HepG2 (cell line): ENCODE results near the gene NRSN2. TPM values are rescaled to one million over a fixed set of nuclear protein-coding genes. Genes with fewer than 3 reads are reported as not detected.
A peak's percentile ranks its signal among the peaks of the same experiment; 100 is the strongest.

Experiments
- ADNP ChIP-seq: sonication (generic); formaldehyde crosslinking; IDR thresholded peaks from 2 replicates; pipeline ENCODE4 v1.4.0; 2020; ENCODE audit warnings: missing genetic modification reagents
- ASH2L ChIP-seq: fragments of 300-600, 200-600 bp; sonication (generic); IDR thresholded peaks from 2 replicates; pipeline ENCODE4 v1.7.0; 2017; ENCODE audit warnings: low read depth, mild to moderate bottlenecking, moderate library complexity, mixed read lengths, low read length; ENCODE audit not compliant: insufficient read length
- FOXP1 ChIP-seq, 2 experiments: fragments of 450-650 bp in 1 of 2; IDR thresholded peaks; 2 replicates each; pipeline ENCODE4 v1.6.1; 2017 to 2018; ENCODE audit warnings: antibody characterized with exemption in 1 of 2
- JUNB ChIP-seq: sonication (generic); formaldehyde crosslinking; IDR thresholded peaks from 2 replicates; pipeline ENCODE4 v1.8.0; 2022; ENCODE audit warnings: missing genetic modification reagents, mild to moderate bottlenecking, borderline replicate concordance
- NR2C2 ChIP-seq: sonication (generic); formaldehyde crosslinking; IDR thresholded peaks from 2 replicates; pipeline ENCODE4 v1.4.0; 2020; ENCODE audit warnings: missing genetic modification reagents, mild to moderate bottlenecking, moderate library complexity, borderline replicate concordance
- PLRG1 ChIP-seq: fragments of 450-650 bp; conservative IDR thresholded peaks from 2 replicates; pipeline ENCODE4 v1.6.1; 2016
- RBAK ChIP-seq: sonication (generic); formaldehyde crosslinking; IDR thresholded peaks from 2 replicates; pipeline ENCODE4 v1.5.1; 2020; ENCODE audit warnings: mild to moderate bottlenecking, missing genetic modification reagents
- RFX3 ChIP-seq: IDR thresholded peaks from 2 replicates; pipeline ENCODE4 v1.6.1; 2016; ENCODE audit warnings: missing biosample characterization, missing genetic modification reagents
- RORA ChIP-seq: sonication (generic); formaldehyde crosslinking; IDR thresholded peaks from 2 replicates; pipeline ENCODE4 v1.5.0; 2020; ENCODE audit warnings: mild to moderate bottlenecking, missing genetic modification reagents, moderate library complexity
- U2AF1 ChIP-seq: fragments of 200-400 bp; formaldehyde crosslinking; optimal IDR thresholded peaks from 2 replicates; pipeline ENCODE3; 2017; ENCODE audit warnings: mild to moderate bottlenecking, low read depth, low read length
- ZFYVE20 ChIP-seq: sonication (generic); formaldehyde crosslinking; IDR thresholded peaks from 2 replicates; pipeline ENCODE4 v1.8.0; 2023; ENCODE audit warnings: low read depth, mild to moderate bottlenecking, moderate library complexity, missing genetic modification reagents, borderline replicate concordance
- ZNF205 ChIP-seq: IDR thresholded peaks from 2 replicates; pipeline ENCODE4 v1.6.1; 2018; ENCODE audit warnings: missing biosample characterization, missing genetic modification reagents
- ZNF331 ChIP-seq: sonication (generic); formaldehyde crosslinking; IDR thresholded peaks from 2 replicates; pipeline ENCODE4 v1.4.0; 2020; ENCODE audit warnings: missing genetic modification reagents
- ZNF629 ChIP-seq: sonication (generic); formaldehyde crosslinking; conservative IDR thresholded peaks from 2 replicates; pipeline ENCODE4 v1.5.0; 2020; ENCODE audit warnings: missing genetic modification reagents
- ZNF839 ChIP-seq: sonication (generic); formaldehyde crosslinking; IDR thresholded peaks from 2 replicates; pipeline ENCODE4 v1.4.0; 2020; ENCODE audit warnings: missing genetic modification reagents, mild to moderate bottlenecking, borderline replicate concordance
- ZNF883 ChIP-seq: sonication (generic); formaldehyde crosslinking; IDR thresholded peaks from 2 replicates; pipeline ENCODE4 v1.5.1; 2020; ENCODE audit warnings: mild to moderate bottlenecking, missing genetic modification reagents; ENCODE audit errors: not compliant biosample characterization
- polyA plus RNA-seq, 8 experiments: library from polyadenylated mRNA; depleted of rRNA in 3 of 8; stranded (reverse) in 7 of 8; unstranded in 1 of 8; fragments of >200 nt; fragmentation: Illumina TruSeq in 4 of 8; extraction: Trizol in 4 of 8; gene quantifications; 2 replicates each; pipeline versions ENCODE4 v1.2.1 to v1.2.3, GENCODE V29; 2011 to 2016; ENCODE audit warnings: low read depth in 4 of 8, missing spikeins in 1 of 8, mixed read lengths in 1 of 8; ENCODE audit not compliant: insufficient read depth in 1 of 8
- total RNA-seq, 5 experiments: library from RNA; depleted of rRNA; stranded (reverse); fragments of >200 nt; fragmentation: Illumina TruSeq; extraction: Trizol; gene quantifications; 2 replicates each; pipeline ENCODE4 v1.2.3, GENCODE V29; 2016; ENCODE audit warnings: low read depth in 1 of 5
- TF ChIP-seq, protein P1 (sequence below), 2 experiments: sonication (generic) in 1 of 2; formaldehyde crosslinking in 1 of 2; IDR thresholded peaks; 2 replicates each; pipeline versions ENCODE4 v1.4.0 to v1.6.1; 2018 to 2020; ENCODE audit warnings: missing genetic modification reagents in 2 of 2, borderline replicate concordance in 1 of 2, low read depth in 1 of 2, mild to moderate bottlenecking in 1 of 2, missing biosample characterization in 1 of 2
- TF ChIP-seq, protein P2 (sequence below): sonication (generic); formaldehyde crosslinking; conservative IDR thresholded peaks from 2 replicates; pipeline ENCODE4 v1.5.0; 2020; ENCODE audit warnings: missing genetic modification reagents
- TF ChIP-seq, protein P3 (sequence below): sonication (generic); formaldehyde crosslinking; IDR thresholded peaks from 2 replicates; pipeline ENCODE4 v1.4.0; 2020; ENCODE audit warnings: mild to moderate bottlenecking, missing genetic modification reagents
- TF ChIP-seq, protein P4 (sequence below): sonication (generic); formaldehyde crosslinking; conservative IDR thresholded peaks from 2 replicates; pipeline ENCODE4 v1.4.0; 2020; ENCODE audit warnings: missing genetic modification reagents
- TF ChIP-seq, protein P5 (sequence below): fragments of 450-650 bp; IDR thresholded peaks from 2 replicates; pipeline ENCODE4 v1.6.1; 2017; ENCODE audit warnings: mild to moderate bottlenecking

Gene NRSN2
- total and polyA plus RNA-seq, 2 of the 13 experiments (the other 11 are each of a cell fraction or from before 2014, with no cell fraction given), result 32.3 to 49.4 TPM

DNA sequence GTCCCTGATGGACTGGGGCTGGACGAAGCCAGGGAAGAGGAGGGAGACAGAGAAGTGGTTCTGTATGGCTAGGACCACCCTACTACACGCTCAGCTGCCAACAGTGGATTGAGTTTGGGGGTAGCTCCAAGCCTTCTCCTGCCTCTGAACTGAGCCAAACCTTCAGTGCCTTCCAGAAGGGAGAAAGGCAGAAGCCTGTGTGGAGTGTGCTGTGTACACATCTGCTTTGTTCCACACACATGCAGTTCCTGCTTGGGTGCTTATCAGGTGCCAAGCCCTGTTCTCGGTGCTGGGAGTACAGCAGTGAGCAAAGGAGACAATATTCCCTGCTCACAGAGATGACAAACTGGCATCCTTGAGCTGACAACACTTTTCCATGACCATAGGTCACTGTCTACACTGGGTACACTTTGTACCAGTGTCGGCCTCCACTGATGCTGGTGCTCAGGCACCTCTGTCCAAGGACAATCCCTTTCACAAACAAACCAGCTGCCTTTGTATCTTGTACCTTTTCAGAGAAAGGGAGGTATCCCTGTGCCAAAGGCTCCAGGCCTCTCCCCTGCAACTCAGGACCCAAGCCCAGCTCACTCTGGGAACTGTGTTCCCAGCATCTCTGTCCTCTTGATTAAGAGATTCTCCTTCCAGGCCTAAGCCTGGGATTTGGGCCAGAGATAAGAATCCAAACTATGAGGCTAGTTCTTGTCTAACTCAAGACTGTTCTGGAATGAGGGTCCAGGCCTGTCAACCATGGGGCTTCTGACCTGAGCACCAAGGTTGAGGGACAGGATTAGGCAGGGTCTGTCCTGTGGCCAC is 49.9 kb downstream of the NRSN2 start (continued):
- TF ChIP-seq, protein P1, sequence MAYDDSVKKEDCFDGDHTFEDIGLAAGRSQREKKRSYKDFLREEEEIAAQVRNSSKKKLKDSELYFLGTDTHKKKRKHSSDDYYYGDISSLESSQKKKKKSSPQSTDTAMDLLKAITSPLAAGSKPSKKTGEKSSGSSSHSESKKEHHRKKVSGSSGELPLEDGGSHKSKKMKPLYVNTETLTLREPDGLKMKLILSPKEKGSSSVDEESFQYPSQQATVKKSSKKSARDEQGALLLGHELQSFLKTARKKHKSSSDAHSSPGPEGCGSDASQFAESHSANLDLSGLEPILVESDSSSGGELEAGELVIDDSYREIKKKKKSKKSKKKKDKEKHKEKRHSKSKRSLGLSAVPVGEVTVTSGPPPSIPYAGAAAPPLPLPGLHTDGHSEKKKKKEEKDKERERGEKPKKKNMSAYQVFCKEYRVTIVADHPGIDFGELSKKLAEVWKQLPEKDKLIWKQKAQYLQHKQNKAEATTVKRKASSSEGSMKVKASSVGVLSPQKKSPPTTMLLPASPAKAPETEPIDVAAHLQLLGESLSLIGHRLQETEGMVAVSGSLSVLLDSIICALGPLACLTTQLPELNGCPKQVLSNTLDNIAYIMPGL (CRISPR knock-in tag; IDR thresholded peaks at IDR 0.05; ENCODE audit: borderline replicate concordance in 1 of 2, low read depth in 1 of 2), result peak in 1 of 2 experiments; percentile 53; a peak in 3 of 4 replicates
- TF ChIP-seq NR2C2 (peak; percentile 75; the same call in 1 of the 2 replicates), RFX3 (CRISPR knock-in tag) (peak; percentile 46; the same call in 1 of the 2 replicates), U2AF1 (no peak), JUNB (CRISPR knock-in tag) (no peak), RBAK (CRISPR knock-in tag) (peak; percentile 42; the same call in 1 of the 2 replicates), FOXP1 (IDR thresholded peaks at IDR 0.05) (peak; percentile 78), FOXP1 (CRISPR knock-in tag; IDR thresholded peaks at IDR 0.05) (peak; percentile 93), ZNF331 (CRISPR knock-in tag) (peak; percentile 98), ZNF839 (no peak), ZNF883 (CRISPR knock-in tag) (no peak), ZFYVE20 (CRISPR knock-in tag) (no peak), ASH2L (peak; percentile 80), ZNF629 (CRISPR knock-in tag) (peak; percentile 66; the same call in 1 of the 2 replicates), RORA (CRISPR knock-in tag) (no peak), ADNP (no peak), ZNF205 (CRISPR knock-in tag) (peak; percentile 80; the same call in 1 of the 2 replicates), PLRG1 (no peak)
- TF ChIP-seq, protein P2, sequence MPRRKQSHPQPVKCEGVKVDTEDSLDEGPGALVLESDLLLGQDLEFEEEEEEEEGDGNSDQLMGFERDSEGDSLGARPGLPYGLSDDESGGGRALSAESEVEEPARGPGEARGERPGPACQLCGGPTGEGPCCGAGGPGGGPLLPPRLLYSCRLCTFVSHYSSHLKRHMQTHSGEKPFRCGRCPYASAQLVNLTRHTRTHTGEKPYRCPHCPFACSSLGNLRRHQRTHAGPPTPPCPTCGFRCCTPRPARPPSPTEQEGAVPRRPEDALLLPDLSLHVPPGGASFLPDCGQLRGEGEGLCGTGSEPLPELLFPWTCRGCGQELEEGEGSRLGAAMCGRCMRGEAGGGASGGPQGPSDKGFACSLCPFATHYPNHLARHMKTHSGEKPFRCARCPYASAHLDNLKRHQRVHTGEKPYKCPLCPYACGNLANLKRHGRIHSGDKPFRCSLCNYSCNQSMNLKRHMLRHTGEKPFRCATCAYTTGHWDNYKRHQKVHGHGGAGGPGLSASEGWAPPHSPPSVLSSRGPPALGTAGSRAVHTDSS (CRISPR knock-in tag), result no peak
- TF ChIP-seq, protein P3, sequence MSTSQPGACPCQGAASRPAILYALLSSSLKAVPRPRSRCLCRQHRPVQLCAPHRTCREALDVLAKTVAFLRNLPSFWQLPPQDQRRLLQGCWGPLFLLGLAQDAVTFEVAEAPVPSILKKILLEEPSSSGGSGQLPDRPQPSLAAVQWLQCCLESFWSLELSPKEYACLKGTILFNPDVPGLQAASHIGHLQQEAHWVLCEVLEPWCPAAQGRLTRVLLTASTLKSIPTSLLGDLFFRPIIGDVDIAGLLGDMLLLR (CRISPR knock-in tag), result 0 out of 2 replicates have a peak, but pooled peaks have one; percentile 72
- TF ChIP-seq, protein P4, sequence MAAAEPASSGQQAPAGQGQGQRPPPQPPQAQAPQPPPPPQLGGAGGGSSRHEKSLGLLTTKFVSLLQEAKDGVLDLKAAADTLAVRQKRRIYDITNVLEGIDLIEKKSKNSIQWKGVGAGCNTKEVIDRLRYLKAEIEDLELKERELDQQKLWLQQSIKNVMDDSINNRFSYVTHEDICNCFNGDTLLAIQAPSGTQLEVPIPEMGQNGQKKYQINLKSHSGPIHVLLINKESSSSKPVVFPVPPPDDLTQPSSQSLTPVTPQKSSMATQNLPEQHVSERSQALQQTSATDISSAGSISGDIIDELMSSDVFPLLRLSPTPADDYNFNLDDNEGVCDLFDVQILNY, result no peak
- TF ChIP-seq, protein P5, sequence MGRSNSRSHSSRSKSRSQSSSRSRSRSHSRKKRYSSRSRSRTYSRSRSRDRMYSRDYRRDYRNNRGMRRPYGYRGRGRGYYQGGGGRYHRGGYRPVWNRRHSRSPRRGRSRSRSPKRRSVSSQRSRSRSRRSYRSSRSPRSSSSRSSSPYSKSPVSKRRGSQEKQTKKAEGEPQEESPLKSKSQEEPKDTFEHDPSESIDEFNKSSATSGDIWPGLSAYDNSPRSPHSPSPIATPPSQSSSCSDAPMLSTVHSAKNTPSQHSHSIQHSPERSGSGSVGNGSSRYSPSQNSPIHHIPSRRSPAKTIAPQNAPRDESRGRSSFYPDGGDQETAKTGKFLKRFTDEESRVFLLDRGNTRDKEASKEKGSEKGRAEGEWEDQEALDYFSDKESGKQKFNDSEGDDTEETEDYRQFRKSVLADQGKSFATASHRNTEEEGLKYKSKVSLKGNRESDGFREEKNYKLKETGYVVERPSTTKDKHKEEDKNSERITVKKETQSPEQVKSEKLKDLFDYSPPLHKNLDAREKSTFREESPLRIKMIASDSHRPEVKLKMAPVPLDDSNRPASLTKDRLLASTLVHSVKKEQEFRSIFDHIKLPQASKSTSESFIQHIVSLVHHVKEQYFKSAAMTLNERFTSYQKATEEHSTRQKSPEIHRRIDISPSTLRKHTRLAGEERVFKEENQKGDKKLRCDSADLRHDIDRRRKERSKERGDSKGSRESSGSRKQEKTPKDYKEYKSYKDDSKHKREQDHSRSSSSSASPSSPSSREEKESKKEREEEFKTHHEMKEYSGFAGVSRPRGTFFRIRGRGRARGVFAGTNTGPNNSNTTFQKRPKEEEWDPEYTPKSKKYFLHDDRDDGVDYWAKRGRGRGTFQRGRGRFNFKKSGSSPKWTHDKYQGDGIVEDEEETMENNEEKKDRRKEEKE, result no peak
